Upper lobe of left lung (tissue), 6 donors: ENCODE measurements around the gene C9orf50. TPM values are rescaled to one million over a fixed set of nuclear protein-coding genes. Genes with fewer than 3 reads are reported as not detected.

ENCODE experiments used
- ATAC-seq, 2 donors: fragments of 200-7000 bp; cut with Tn5 transposase; one replicate each; pipeline ENCODE4 v1.9.1; 2022; ENCODE audit warnings: mild to moderate bottlenecking in 2 of 2, moderate library complexity in 2 of 2; ENCODE audit not compliant: low FRiP score in 2 of 2
- DNase-seq, 2 donors: peaks; one replicate each; pipeline ENCODE4 v3.0.0-alpha.2; 2019 to 2020
- H3K27ac ChIP-seq, 4 donors: fragments of 200-600 bp; sonication (generic); one replicate each; pipeline ENCODE4 v1.5.1; 2016 to 2019
- H3K27me3 ChIP-seq, 4 donors: fragments of 200-600 bp; sonication (generic); one replicate each; pipeline ENCODE4 v1.5.1; 2017 to 2019
- H3K36me3 ChIP-seq, 4 donors: fragments of 200-600 bp; sonication (generic); one replicate each; pipeline ENCODE4 v1.5.1; 2016 to 2019
- H3K4me1 ChIP-seq, 4 donors: fragments of 200-600 bp; sonication (generic); one replicate each; pipeline ENCODE4 v1.5.1; 2018 to 2019
- H3K4me3 ChIP-seq, 4 donors: fragments of 200-600 bp; sonication (generic); one replicate each; pipeline ENCODE4 v1.5.1; 2017 to 2019; ENCODE audit warnings: mild to moderate bottlenecking in 2 of 4, moderate library complexity in 1 of 4
- H3K9me3 ChIP-seq, 4 donors: fragments of 200-600 bp; sonication (generic); one replicate each; pipeline ENCODE4 v1.5.1; 2018 to 2019
- EP300 ChIP-seq, 4 donors: sonication (generic); formaldehyde crosslinking; IDR thresholded peaks; one replicate each; pipeline ENCODE4 v1.5.1; 2017; ENCODE audit warnings: antibody characterized with exemption in 4 of 4, control low read depth in 2 of 4
- POLR2A ChIP-seq, 4 donors: fragments of 450-650 bp; IDR thresholded peaks; one replicate each; pipeline ENCODE4 v1.5.1; 2016 to 2017; ENCODE audit warnings: antibody characterized with exemption in 4 of 4, mild to moderate bottlenecking in 2 of 4
- POLR2AphosphoS5 ChIP-seq, 2 donors: sonication (generic); formaldehyde crosslinking; IDR thresholded peaks; one replicate each; pipeline ENCODE4 v1.5.1; 2017; ENCODE audit warnings: antibody characterized with exemption in 2 of 2
- WGBS, 2 donors: methylation state at CpG; one replicate each; pipeline ENCODE4 v1.1.5; 2017 to 2018; 5-methylcytosine and 5-hydroxymethylcytosine counted together
- total RNA-seq, 6 donors: library from RNA; depleted of rRNA in 4 of 6; stranded (reverse); fragments of >200 nt in 4 of 6; gene quantifications; one replicate each; pipeline versions ENCODE4 v1.1.0 to v1.2.1, GENCODE V29; 2016 to 2021
- TF ChIP-seq, protein P1 (sequence below), 6 experiments: fragments of 450-650 bp in 4 of 6; fragments of 200-600 bp in 2 of 6; sonication (generic) in 2 of 6; IDR thresholded peaks; one replicate each; pipeline ENCODE4 v1.5.1; 2016 to 2019; ENCODE audit warnings: antibody characterized with exemption in 6 of 6
- donor health status: DM: no; HTN: no; CAD: no; lungs with moderate emphysema.
- donor health status: DM: no; HTN: yes; CAD: no; lungs with severe emphysema.

C9orf50 gene
- total RNA-seq, 6 donors from 2014 or later, result not detected

DNA sequence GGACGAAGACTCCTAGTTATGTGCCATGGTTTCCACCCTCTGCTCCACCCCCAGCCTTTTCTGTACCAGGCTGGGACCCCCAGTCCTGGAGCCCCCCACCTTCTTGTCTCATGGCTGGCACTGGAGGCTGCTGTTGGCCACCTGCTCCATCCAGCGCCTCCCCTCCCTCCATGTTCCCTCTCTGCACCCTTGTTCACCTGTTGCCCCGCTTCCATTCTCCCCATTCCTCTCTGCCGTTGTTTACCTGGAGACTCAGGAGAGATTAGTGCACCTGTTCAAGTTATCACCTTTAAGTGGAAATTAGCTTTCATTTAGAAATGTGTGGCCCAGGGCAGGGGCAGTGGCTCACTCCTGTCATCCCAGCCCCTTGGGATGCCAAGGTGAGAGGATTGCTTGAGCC lies 12.3 kb upstream of the C9orf50 start:
- WGBS, 2 donors, result 88 to 93% methylated on average over 4 of the region's 4 CpGs

DNA sequence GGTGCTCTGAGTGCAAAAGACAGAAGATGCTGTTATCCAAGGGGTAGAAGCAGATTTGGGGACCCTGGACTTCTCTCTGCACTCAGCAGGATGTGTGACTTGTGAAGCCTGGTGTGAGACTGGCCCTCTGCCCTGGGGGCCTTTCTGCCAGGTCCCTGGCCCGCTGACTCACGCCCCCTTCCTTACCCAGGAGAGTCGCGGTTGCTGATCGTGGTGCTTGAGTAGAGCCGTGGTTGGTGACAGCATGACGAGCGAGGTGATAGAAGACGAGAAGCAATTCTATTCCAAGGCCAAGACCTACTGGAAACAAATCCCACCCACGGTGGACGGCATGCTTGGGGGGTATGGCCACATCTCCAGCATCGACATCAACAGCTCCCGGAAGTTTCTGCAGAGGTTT lies 11.6 kb upstream of the C9orf50 start:
- no peak for DNase-seq
- 74 to 80% methylated on average over 11 to 13 of the region's 13 CpGs for WGBS, 2 donors
- Histone ChIP-seq H3K27ac (no peak overlapping the region), H3K9me3 (no peaks in the 10 kb centered on the region), H3K4me3 (no peak overlapping the region), H3K27me3 (no peaks in the 10 kb centered on the region), H3K4me1 (peaks cover 11 to 45% (median 15%) of the 10 kb centered on the region in 4 donors), H3K36me3 (peaks cover 20 to 55% (median 49%) of the 10 kb centered on the region in 4 donors)
- no peak for ATAC-seq
- no peak for TF ChIP-seq POLR2A (IDR thresholded peaks at IDR 0.05)
- TF ChIP-seq, protein P1, sequence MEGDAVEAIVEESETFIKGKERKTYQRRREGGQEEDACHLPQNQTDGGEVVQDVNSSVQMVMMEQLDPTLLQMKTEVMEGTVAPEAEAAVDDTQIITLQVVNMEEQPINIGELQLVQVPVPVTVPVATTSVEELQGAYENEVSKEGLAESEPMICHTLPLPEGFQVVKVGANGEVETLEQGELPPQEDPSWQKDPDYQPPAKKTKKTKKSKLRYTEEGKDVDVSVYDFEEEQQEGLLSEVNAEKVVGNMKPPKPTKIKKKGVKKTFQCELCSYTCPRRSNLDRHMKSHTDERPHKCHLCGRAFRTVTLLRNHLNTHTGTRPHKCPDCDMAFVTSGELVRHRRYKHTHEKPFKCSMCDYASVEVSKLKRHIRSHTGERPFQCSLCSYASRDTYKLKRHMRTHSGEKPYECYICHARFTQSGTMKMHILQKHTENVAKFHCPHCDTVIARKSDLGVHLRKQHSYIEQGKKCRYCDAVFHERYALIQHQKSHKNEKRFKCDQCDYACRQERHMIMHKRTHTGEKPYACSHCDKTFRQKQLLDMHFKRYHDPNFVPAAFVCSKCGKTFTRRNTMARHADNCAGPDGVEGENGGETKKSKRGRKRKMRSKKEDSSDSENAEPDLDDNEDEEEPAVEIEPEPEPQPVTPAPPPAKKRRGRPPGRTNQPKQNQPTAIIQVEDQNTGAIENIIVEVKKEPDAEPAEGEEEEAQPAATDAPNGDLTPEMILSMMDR (IDR thresholded peaks at IDR 0.05), result no peak
- no peak for TF ChIP-seq EP300 (IDR thresholded peaks at IDR 0.05)
- no peak for TF ChIP-seq POLR2AphosphoS5 (IDR thresholded peaks at IDR 0.05)

More for the DNA sequence above, 12.3 kb upstream of the C9orf50 start:
- Histone ChIP-seq H3K4me1 (peaks cover 4 to 37% (median 8%) of the 10 kb centered on the region in 4 donors), H3K27me3 (no peaks in the 10 kb centered on the region), H3K4me3 (no peak overlapping the region), H3K36me3 (peaks cover 23 to 62% (median 56%) of the 10 kb centered on the region in 4 donors), H3K27ac (no peak overlapping the region), H3K9me3 (no peaks in the 10 kb centered on the region)
- ATAC-seq (no peak), DNase-seq (no peak)
- no peak for TF ChIP-seq POLR2AphosphoS5 (IDR thresholded peaks at IDR 0.05)
- TF ChIP-seq POLR2A (IDR thresholded peaks at IDR 0.05), result no peak
- TF ChIP-seq, protein P1 (IDR thresholded peaks at IDR 0.05), result no peak
- no peak for TF ChIP-seq EP300 (IDR thresholded peaks at IDR 0.05)

DNA sequence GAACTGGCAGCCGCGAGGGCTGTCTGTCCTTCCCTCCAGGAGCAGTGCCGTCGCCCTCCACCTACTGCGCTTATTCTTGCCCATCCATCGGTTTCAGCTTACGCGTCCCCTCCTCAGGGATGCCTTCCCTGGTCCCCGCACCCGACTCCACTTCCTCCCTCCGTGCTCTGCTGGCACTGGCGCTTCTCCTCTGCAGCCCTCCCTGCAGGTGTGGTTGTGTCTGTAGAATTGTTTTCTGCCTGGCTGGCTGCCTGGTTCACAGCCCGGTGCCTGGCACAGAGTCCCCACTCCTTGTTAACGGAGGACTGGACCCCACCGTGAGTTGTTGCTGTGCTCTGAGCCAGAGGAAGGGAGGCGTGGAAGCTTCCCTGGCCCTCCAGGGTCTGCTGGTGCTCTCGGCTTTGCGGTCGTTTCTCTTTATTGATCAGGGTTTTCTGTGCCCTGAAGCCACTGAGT lies 10.8 kb upstream of the C9orf50 start:
- TF ChIP-seq EP300 (IDR thresholded peaks at IDR 0.05), result no peak
- no peak for TF ChIP-seq POLR2AphosphoS5 (IDR thresholded peaks at IDR 0.05)
- no peak for TF ChIP-seq POLR2A (IDR thresholded peaks at IDR 0.05)
- TF ChIP-seq, protein P1 (IDR thresholded peaks at IDR 0.05), result no peak
- Histone ChIP-seq H3K9me3 (no peaks in the 10 kb centered on the region), H3K4me3 (no peak overlapping the region), H3K4me1 (peaks cover 16 to 52% (median 23%) of the 10 kb centered on the region in 4 donors), H3K27me3 (no peaks in the 10 kb centered on the region), H3K27ac (no peak overlapping the region), H3K36me3 (peaks cover 16 to 47% (median 41%) of the 10 kb centered on the region in 4 donors)
- DNase-seq, result no peak
- 82 to 84% methylated on average over 19 of the region's 19 CpGs for WGBS, 2 donors
- no peak for ATAC-seq

DNA sequence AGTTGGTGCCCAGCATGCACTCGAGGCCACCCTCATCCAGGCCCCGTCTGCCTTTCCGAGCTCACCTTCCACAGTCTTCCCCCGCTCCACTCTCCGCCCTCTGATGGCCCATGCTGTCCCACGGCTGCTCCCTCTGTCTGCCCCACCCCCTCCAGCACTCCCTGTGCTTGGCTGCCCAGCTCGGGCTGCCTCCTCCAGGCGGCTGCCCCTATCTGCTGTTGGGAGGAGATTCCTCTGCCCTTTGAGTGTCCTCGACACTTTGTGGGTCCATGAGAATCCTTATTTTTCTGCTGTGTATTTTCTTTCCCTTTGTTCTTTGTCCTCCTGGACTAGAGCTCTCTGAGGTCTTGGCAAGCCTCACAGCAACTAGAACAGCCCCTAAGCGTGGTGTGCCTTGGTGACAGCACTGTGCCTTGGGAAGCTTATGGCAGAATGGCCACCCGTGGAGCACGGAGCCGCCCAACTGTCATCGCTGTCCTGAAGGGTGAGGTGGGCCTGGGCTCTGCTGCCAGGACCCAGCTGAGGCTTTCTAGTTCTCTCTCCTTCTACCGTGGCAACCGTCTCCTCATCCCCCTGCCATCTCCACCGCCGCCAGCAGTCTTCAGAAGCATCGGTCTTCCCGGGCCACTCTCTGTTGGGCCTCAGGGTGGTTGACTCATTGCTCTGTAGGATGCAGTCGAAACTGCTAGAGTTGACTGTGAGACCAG lies 10.2 kb upstream of the C9orf50 start:
- H3K27ac ChIP-seq, result no peak overlapping the region
- no peaks in the 10 kb centered on the region for H3K27me3 ChIP-seq
- H3K36me3 ChIP-seq, result peaks cover 16 to 42% (median 37%) of the 10 kb centered on the region in 4 donors
- peaks cover 16 to 57% (median 25%) of the 10 kb centered on the region in 4 donors for H3K4me1 ChIP-seq
- 83 to 84% methylated on average over 21 of the region's 21 CpGs for WGBS, 2 donors
- H3K4me3 ChIP-seq, result no peak overlapping the region
- TF ChIP-seq POLR2A (IDR thresholded peaks at IDR 0.05), result no peak
- H3K9me3 ChIP-seq, result no peaks in the 10 kb centered on the region
- no peak for ATAC-seq
- DNase-seq, result no peak

DNA sequence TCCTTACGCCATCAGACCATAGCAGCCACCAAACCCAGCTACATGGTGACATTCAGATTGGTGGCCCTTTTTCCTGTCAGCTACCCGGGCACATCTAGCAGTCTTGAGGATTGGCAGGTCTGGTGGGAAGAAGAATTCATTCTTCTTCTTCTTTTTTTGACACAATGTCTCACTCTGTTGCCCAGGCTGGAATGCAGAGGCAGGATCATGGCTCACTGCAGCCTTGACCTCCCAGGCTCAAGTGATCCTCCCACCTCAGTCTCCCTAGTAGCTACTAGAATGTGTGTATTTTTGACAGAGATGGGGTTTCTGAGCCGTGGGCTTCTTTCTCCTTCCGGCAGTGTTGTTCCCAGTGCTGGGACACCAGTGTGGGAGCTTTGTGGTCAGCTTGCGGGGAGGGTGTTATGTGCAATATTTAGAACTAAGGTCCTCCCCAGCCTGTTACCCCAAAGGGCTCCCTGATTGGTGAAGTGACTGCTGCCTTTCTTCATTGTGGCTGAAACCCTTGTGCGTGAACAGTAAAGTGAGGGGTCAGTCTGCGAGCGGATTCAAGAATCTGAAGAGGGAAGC lies 8.4 kb upstream of the C9orf50 start:
- ATAC-seq (no peak), DNase-seq (no peak)
- Histone ChIP-seq H3K27me3 (no peaks in the 10 kb centered on the region), H3K36me3 (peaks cover 5 to 26% (median 21%) of the 10 kb centered on the region in 4 donors), H3K9me3 (no peaks in the 10 kb centered on the region), H3K27ac (no peak overlapping the region), H3K4me1 (peaks cover 23 to 72% (median 36%) of the 10 kb centered on the region in 4 donors), H3K4me3 (no peak overlapping the region)
- no peak for TF ChIP-seq POLR2AphosphoS5 (IDR thresholded peaks at IDR 0.05)
- TF ChIP-seq, protein P1 (IDR thresholded peaks at IDR 0.05), result no peak
- no peak for TF ChIP-seq EP300 (IDR thresholded peaks at IDR 0.05)
- no peak for TF ChIP-seq POLR2A (IDR thresholded peaks at IDR 0.05)
- WGBS, 2 donors, result 72 to 81% methylated on average over 7 to 8 of the region's 8 CpGs
